Spleen (tissue), 7 donors: ENCODE data around the gene FAM20A.

ENCODE experiments used
- POLR2A ChIP-seq, 3 donors: fragments of 450-650 bp; IDR thresholded peaks; one replicate each; pipeline ENCODE4 v1.5.1; 2017; ENCODE audit warnings: antibody characterized with exemption in 3 of 3, mild to moderate bottlenecking in 1 of 3
- POLR2AphosphoS5 ChIP-seq, 3 donors: sonication (generic); formaldehyde crosslinking; IDR thresholded peaks; one replicate each; pipeline ENCODE4 v1.5.1; 2017; ENCODE audit warnings: antibody characterized with exemption in 3 of 3
- TF ChIP-seq, protein P1 (sequence below), 11 experiments: fragments of 200-600 bp in 7 of 11; fragments of 450-650 bp in 4 of 11; sonication (generic) in 4 of 11; IDR thresholded peaks in 8 of 11; conservative IDR thresholded peaks in 3 of 11; 1 replicate in 7 of 11; 2 replicates in 4 of 11; pipeline versions ENCODE4 v1.4.0 to v1.8.0; 2016 to 2021; ENCODE audit warnings: antibody characterized with exemption in 11 of 11, inconsistent platforms in 4 of 11, mild to moderate bottlenecking in 1 of 11
- donor health status: DM: no; HTN: no; CAD: no; lungs with moderate emphysema.
- donor health status: DM: no; HTN: no; CAD: no.
- donor health status: DM: no; HTN: no; CAD: no.

DNA sequence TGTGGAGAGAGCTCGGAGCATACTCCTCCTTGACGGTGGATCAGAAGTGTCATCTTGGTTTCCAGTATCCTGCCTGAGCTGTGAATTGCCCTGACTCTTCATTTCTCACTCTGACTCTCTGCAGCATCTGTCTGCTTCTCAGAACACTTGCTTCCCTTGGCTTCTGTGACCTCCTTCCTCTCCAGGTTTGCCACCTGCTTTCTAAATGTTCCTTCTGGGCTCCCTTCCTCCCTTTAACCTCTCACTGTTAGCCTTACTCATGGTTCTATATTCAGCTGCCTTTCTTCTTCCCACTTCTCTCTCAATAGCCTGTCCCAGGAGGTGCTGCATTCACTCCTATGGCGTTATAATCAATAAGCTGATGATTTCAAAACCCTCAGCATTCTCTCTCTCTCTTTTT, 100.1 kb downstream of the FAM20A start:
- no peak for TF ChIP-seq POLR2A (IDR thresholded peaks at IDR 0.05)
- TF ChIP-seq, protein P1, sequence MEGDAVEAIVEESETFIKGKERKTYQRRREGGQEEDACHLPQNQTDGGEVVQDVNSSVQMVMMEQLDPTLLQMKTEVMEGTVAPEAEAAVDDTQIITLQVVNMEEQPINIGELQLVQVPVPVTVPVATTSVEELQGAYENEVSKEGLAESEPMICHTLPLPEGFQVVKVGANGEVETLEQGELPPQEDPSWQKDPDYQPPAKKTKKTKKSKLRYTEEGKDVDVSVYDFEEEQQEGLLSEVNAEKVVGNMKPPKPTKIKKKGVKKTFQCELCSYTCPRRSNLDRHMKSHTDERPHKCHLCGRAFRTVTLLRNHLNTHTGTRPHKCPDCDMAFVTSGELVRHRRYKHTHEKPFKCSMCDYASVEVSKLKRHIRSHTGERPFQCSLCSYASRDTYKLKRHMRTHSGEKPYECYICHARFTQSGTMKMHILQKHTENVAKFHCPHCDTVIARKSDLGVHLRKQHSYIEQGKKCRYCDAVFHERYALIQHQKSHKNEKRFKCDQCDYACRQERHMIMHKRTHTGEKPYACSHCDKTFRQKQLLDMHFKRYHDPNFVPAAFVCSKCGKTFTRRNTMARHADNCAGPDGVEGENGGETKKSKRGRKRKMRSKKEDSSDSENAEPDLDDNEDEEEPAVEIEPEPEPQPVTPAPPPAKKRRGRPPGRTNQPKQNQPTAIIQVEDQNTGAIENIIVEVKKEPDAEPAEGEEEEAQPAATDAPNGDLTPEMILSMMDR (IDR thresholded peaks at IDR 0.05 in 8 of 11, conservative IDR thresholded peaks at IDR 0.05 in 3 of 11) = no peak
- no peak for TF ChIP-seq POLR2AphosphoS5 (IDR thresholded peaks at IDR 0.05)
